ENCODE data around the gene APP.

The APP gene

GRCh38 chr21:26177187-26177586 is 6.6 kb upstream of the APP start:
- DNase-seq (ENCODE audit: low read depth) = no peak
- TF ChIP-seq, protein P1, sequence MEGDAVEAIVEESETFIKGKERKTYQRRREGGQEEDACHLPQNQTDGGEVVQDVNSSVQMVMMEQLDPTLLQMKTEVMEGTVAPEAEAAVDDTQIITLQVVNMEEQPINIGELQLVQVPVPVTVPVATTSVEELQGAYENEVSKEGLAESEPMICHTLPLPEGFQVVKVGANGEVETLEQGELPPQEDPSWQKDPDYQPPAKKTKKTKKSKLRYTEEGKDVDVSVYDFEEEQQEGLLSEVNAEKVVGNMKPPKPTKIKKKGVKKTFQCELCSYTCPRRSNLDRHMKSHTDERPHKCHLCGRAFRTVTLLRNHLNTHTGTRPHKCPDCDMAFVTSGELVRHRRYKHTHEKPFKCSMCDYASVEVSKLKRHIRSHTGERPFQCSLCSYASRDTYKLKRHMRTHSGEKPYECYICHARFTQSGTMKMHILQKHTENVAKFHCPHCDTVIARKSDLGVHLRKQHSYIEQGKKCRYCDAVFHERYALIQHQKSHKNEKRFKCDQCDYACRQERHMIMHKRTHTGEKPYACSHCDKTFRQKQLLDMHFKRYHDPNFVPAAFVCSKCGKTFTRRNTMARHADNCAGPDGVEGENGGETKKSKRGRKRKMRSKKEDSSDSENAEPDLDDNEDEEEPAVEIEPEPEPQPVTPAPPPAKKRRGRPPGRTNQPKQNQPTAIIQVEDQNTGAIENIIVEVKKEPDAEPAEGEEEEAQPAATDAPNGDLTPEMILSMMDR (conservative IDR thresholded peaks at IDR 0.05; ENCODE audit: low read depth, low read length) = no peak
- H3K4me3 ChIP-seq (ENCODE audit: low read depth, low read length) = no peak overlapping the region

GRCh38 chr21:26171258-26172100 is 909 bp upstream of the APP start:
- DNase-seq (ENCODE audit: low read depth) = no peak
- H3K4me3 ChIP-seq (ENCODE audit: low read depth, low read length) = peak overlapping the region; percentile 90
- TF ChIP-seq, protein P1 (conservative IDR thresholded peaks at IDR 0.05; ENCODE audit: low read depth, low read length) = no peak

GRCh38 chr21:26169611-26170470 is 729 bp downstream of the APP start:
- TF ChIP-seq, protein P1 (conservative IDR thresholded peaks at IDR 0.05; ENCODE audit: low read depth, low read length) = no peak
- peak; percentile 67 for DNase-seq (ENCODE audit: low read depth)
- H3K4me3 ChIP-seq (ENCODE audit: low read depth, low read length) = peak overlapping the region; percentile 90

GRCh38 chr21:26169061-26169610 is 1.4 kb downstream of the APP start:
- TF ChIP-seq, protein P1 (conservative IDR thresholded peaks at IDR 0.05; ENCODE audit: low read depth, low read length) = peak; percentile 74
- H3K4me3 ChIP-seq (ENCODE audit: low read depth, low read length) = peak overlapping the region; percentile 90
- peak; percentile 88 for DNase-seq (ENCODE audit: low read depth)

DNA sequence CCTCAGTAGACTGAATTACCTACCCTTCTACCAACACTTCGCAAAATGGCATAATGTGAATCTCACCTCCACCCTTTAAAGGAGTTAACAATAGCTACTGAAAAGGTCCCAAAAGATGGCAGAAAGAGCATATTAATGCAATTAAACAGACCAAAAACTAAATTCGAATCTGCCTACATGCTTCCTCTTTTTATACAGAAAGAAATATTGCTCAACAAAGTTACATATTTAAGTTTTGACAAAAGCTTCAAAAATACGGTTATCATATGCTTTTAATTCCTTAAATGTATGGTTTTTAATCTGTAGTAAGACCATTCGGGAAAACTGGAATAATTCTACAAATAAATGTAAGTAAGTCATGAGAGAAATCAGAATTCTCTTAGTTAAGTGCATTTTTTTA is 2.2 kb downstream of the APP start:
- peak overlapping the region; percentile 90 for H3K4me3 ChIP-seq (ENCODE audit: low read depth, low read length)
- TF ChIP-seq, protein P1 (conservative IDR thresholded peaks at IDR 0.05; ENCODE audit: low read depth, low read length) = no peak
- DNase-seq (ENCODE audit: low read depth) = no peak

DNA sequence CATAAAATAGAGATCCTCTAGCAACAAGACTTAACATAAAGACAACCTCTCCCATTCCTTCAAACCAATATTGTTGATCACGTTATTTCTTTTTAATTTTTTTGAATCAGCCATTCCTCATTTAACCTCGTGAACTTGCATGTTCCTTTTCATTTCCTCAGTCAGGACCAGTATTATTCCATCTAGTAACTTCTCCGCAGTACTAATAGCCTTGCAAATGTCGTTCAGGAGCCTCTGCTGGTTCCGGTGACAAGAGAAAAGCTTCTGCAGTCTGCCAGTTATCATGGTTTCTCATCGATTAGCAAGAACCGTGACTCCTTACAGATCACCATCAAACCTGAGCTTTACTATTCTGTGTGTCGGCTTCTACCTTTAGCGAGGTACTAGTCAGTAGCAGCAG is 3.0 kb downstream of the APP start:
- peak overlapping the region; percentile 22 for H3K4me3 ChIP-seq (ENCODE audit: low read depth, low read length)
- TF ChIP-seq, protein P1 (conservative IDR thresholded peaks at IDR 0.05; ENCODE audit: low read depth, low read length) = no peak
- no peak for DNase-seq (ENCODE audit: low read depth)

Measured in choroid plexus epithelial cell (primary cell).